LHCN-M2 (cell line): Measurements from ENCODE around the gene DNAH9. TPM values are rescaled to one million over a fixed set of nuclear protein-coding genes. Genes with fewer than 3 reads are reported as not detected.

Source experiments
- DNase-seq: peaks from one replicate; pipeline ENCODE4 v3.0.0-alpha.2; 2012; ENCODE audit warnings: low read depth
- total RNA-seq: library from RNA; depleted of rRNA; stranded (reverse); fragments of >200 nt; gene quantifications from 2 replicates; pipeline ENCODE4 v1.2.3, GENCODE V29; 2014

The DNAH9 gene
- total RNA-seq, 1 experiment from 2014 or later: 0.06 TPM

GRCh38 chr17:11644265-11645212 lies 46.3 kb downstream of the DNAH9 start:
- DNase-seq: peak; percentile 36

- no peak for DNase-seq
Observed at GRCh38 chr17:11645426-11645825, 47.2 kb downstream of the DNAH9 start.

GRCh38 chr17:11651089-11651488 lies 52.8 kb downstream of the DNAH9 start:
- DNase-seq: no peak

GRCh38 chr17:11668618-11669017 lies 70.3 kb downstream of the DNAH9 start:
- no peak for DNase-seq

- DNase-seq: no peak
Observed at GRCh38 chr17:11671126-11671525, 72.9 kb downstream of the DNAH9 start.

GRCh38 chr17:11682646-11683045 lies 84.4 kb downstream of the DNAH9 start:
- DNase-seq: no peak

GRCh38 chr17:11690681-11691080 lies 92.4 kb downstream of the DNAH9 start:
- DNase-seq: no peak

GRCh38 chr17:11692688-11693087 lies 94.4 kb downstream of the DNAH9 start:
- no peak for DNase-seq

- DNase-seq: no peak
Observed at GRCh38 chr17:11693284-11693683, 95.0 kb downstream of the DNAH9 start.

GRCh38 chr17:11700668-11701067 lies 102.4 kb downstream of the DNAH9 start:
- no peak for DNase-seq

GRCh38 chr17:11701911-11702310 lies 103.6 kb downstream of the DNAH9 start:
- DNase-seq: no peak

GRCh38 chr17:11704041-11704440 lies 105.8 kb downstream of the DNAH9 start:
- no peak for DNase-seq

GRCh38 chr17:11705111-11705510 lies 106.8 kb downstream of the DNAH9 start:
- DNase-seq: no peak

- no peak for DNase-seq
Observed at GRCh38 chr17:11707586-11707985, 109.3 kb downstream of the DNAH9 start.

GRCh38 chr17:11712456-11712855 lies 114.2 kb downstream of the DNAH9 start:
- no peak for DNase-seq

- no peak for DNase-seq
Observed at GRCh38 chr17:11719203-11719602, 120.9 kb downstream of the DNAH9 start.

GRCh38 chr17:11719856-11720255 lies 121.6 kb downstream of the DNAH9 start:
- no peak for DNase-seq

- no peak for DNase-seq
Observed at GRCh38 chr17:11720816-11721215, 122.5 kb downstream of the DNAH9 start.

GRCh38 chr17:11730747-11731146 lies 132.5 kb downstream of the DNAH9 start:
- no peak for DNase-seq

- DNase-seq: no peak
Observed at GRCh38 chr17:11736613-11737312, 138.5 kb downstream of the DNAH9 start.

- no peak for DNase-seq
Observed at GRCh38 chr17:11737313-11737679, 139.0 kb downstream of the DNAH9 start.

- DNase-seq: no peak
Observed at GRCh38 chr17:11738151-11738550, 139.9 kb downstream of the DNAH9 start.

GRCh38 chr17:11739351-11739750 lies 141.1 kb downstream of the DNAH9 start:
- DNase-seq: no peak
